KG1 (cell line): ENCODE results near the gene SCAPER.
"Not testable (repeated sequence)": the region's sequence is repeated elsewhere in the genome, so short reads cannot be mapped to it uniquely, and the experiment has no call there.

Experiments
- DNase-seq: peaks from one replicate; lab custom pipeline; 2025; lab: John Stamatoyannopoulos, UW

Gene SCAPER

GRCh38 chr15:76495487-76495886 is 409.7 kb downstream of the SCAPER start:
- no peak for DNase-seq

- no peak for DNase-seq
Observed at GRCh38 chr15:76492538-76492937, 412.6 kb downstream of the SCAPER start.

GRCh38 chr15:76483752-76484151 is 421.4 kb downstream of the SCAPER start:
- DNase-seq = no peak

- no peak for DNase-seq
Observed at GRCh38 chr15:76483018-76483417, 422.1 kb downstream of the SCAPER start.

- DNase-seq = no peak
Observed at GRCh38 chr15:76480267-76480666, 424.9 kb downstream of the SCAPER start.

GRCh38 chr15:76470691-76471090 is 434.4 kb downstream of the SCAPER start:
- no peak for DNase-seq

- no peak for DNase-seq
Observed at GRCh38 chr15:76468722-76469121, 436.4 kb downstream of the SCAPER start.

- DNase-seq = no peak
Observed at GRCh38 chr15:76467136-76467535, 438.0 kb downstream of the SCAPER start.

- DNase-seq = no peak
Observed at GRCh38 chr15:76465728-76466127, 439.4 kb downstream of the SCAPER start.

- no peak for DNase-seq
Observed at GRCh38 chr15:76464247-76464646, 440.9 kb downstream of the SCAPER start.

GRCh38 chr15:76460871-76461270 is 444.3 kb downstream of the SCAPER start:
- no peak for DNase-seq

GRCh38 chr15:76460347-76460746 is 444.8 kb downstream of the SCAPER start:
- no peak for DNase-seq

- no peak for DNase-seq
Observed at GRCh38 chr15:76451540-76451939, 453.6 kb downstream of the SCAPER start.

GRCh38 chr15:76449455-76449854 is 455.7 kb downstream of the SCAPER start:
- DNase-seq = no peak

- no peak for DNase-seq
Observed at GRCh38 chr15:76448755-76449154, 456.4 kb downstream of the SCAPER start.

GRCh38 chr15:76447728-76448441 is 457.3 kb downstream of the SCAPER start:
- no peak for DNase-seq

- no peak for DNase-seq
Observed at GRCh38 chr15:76440441-76440840, 464.7 kb downstream of the SCAPER start.

- DNase-seq = no peak
Observed at GRCh38 chr15:76439542-76439941, 465.6 kb downstream of the SCAPER start.

GRCh38 chr15:76433798-76434400 is 471.2 kb downstream of the SCAPER start:
- no peak for DNase-seq

- DNase-seq = not testable (repeated sequence)
Observed at GRCh38 chr15:76433036-76433435, 472.1 kb downstream of the SCAPER start.

- no peak for DNase-seq
Observed at GRCh38 chr15:76432604-76433003, 472.5 kb downstream of the SCAPER start.

GRCh38 chr15:76431971-76432370 is 473.2 kb downstream of the SCAPER start:
- DNase-seq = no peak

- DNase-seq = not testable (repeated sequence)
Observed at GRCh38 chr15:76430711-76431110, 474.4 kb downstream of the SCAPER start.

- DNase-seq = no peak
Observed at GRCh38 chr15:76429661-76430060, 475.5 kb downstream of the SCAPER start.
